ENCODE measurements around the gene RNPEPL1.

RNPEPL1 gene

GRCh38 chr2:240627736-240628506 is 59.6 kb downstream of the RNPEPL1 start:
- DNase-seq = no peak

DNA sequence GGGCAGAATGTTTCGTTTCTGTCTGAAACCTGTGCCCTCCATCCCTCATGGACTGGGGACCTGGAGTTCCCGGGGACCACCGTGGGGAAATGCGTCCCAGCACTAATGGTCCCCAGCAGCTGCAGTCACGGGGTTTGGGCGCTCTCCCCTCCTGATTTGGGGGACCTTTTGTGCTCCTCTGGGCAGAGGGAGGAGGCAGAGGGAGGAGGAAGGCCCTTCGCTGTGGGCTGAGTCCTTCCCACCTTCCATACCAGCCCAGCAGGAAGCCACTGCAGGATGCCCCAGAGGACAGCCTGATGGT is 60.2 kb downstream of the RNPEPL1 start:
- DNase-seq = no peak

DNA sequence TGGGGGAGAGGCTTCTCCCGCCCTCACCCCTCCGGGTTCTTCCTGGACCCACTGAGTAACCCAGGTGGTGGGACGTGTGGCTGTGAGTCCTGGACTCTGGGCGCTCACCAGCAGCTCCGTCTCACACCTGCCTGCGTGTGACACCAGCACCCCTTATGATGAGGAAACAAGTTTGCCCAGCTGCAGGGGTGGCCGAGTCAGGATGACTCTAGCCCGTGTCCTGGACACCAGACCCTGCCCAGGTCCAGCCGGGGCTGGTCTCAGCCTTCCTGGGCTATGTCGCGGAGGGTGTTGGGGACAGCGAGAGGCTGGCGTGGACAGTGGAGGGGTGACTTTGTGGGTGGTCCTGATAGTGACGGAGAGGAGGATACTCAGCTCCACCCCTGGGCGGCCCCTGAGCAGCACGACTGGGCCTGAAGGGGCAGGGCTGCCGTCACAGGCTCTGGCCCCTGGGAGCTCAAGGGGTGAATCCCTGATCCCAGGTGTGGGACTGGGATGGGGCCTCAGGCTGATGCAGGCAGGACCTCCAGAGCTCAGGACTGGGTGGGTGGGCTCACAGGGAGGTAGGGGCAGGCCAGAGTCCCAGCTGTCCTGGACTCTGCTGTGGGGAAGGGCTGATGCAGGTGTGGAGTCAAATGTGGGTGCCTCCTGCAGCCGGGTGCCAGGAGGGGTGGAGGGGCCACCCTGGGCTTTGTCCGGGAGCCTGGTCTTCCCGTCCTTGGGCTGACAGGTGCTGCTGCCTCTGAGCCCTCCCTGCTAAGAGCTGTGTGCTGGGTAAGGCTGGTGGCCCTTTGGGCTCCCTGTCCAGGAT is 60.7 kb downstream of the RNPEPL1 start:
- no peak for DNase-seq

DNA sequence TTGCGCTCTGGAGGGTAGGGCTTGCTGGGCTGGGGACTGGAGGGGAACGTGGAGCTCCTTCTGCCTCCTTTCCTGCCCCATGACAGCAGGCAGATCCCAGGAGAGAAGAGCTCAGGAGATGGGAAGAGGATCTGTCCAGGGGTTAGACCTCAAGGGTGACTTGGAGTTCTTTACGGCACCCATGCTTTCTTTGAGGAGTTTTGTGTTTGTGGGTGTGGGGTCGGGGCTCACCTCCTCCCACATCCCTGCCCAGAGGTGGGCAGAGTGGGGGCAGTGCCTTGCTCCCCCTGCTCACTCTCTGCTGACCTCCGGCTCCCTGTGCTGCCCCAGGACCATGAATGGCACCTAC is 61.3 kb downstream of the RNPEPL1 start:
- no peak for DNase-seq

- DNase-seq = no peak
Measured at GRCh38 chr2:240629968-240630770, 61.9 kb downstream of the RNPEPL1 start.

Data from suppressor macrophage treated with lipopolysaccharide for 4 hours (primary cell).